NCI-H128 (cell line): ENCODE measurements around the gene CROT.

Source experiments
- DNase-seq: peaks from one replicate; lab custom pipeline; 2025; ENCODE audit not compliant: unreplicated experiment; lab: John Stamatoyannopoulos, UW

Gene CROT

DNA sequence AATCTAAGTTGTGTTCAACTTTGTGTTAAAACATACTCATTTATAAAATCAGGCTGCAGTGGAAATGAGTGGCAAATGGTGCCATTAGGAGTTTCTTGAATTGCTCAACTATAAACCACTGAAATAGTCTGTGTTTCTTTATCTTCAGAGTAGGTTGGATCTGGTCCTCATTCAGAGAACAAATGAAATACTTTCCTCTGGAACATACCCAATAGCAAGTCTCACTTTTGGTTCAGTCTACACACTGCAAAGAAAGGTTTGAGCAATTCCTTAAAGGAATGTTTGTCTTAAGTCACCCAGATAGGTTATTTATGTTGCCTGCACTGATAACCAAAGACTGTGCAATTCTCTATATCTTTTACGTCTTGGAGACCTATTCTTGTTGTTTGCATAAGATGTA is 67.6 kb downstream of the CROT start:
- no peak for DNase-seq

DNA sequence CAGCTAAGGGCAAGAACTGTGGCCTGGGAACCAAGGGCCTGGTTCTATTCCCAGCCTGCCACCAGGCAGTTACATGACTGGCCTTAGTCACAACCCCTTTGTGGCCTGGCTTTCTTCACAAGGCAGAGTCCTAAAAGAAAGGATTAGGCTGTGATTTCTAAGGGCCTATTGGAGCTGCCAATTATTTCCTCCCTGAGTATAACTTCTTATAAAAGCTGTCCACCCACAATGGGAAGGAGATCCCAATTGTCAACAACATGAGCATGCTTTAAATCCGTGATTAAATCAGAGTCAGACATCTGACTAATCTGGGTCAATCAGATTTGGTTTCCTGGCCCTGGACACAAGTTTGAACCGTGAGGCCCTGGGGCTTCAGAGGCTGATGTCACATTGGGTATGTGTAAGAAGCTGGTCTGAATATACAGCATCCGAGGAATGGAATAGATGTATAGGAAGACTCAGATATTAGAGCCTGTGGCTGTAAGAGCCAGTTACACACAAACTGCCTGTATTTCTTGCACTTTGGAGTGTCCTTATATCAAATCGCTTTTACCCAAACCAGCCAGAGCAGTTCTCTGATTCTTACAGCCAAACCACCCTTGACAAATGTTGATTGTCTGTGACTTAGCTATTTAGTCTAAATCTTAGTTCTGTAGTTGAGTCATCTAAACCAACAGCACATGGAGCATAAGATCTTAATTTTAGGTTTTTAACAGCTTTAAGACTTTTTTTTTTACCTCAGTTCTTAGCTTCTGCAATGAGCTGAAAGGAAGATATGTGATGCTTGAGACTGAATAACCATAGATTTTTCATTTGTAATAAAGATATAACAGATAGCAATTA is 68.7 kb downstream of the CROT start:
- no peak for DNase-seq

DNA sequence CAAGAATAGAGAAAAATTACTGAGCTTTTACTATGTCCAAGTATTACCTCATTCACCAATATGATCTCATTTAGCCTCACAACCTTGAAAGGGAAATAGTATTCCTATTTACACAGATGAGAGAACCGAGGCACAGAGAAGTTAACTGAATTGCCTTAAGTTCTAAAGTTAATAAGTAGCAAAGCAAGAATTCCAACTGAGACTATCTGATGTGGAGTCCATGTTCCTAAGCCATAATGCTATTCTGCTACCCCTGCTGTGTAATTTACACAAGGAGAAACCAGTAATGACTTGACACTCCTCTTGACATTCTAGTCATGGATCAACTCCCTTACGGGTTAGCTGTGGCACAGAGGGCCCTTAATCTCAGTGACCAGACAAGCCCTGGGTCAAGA is 69.3 kb downstream of the CROT start:
- DNase-seq: no peak

DNA sequence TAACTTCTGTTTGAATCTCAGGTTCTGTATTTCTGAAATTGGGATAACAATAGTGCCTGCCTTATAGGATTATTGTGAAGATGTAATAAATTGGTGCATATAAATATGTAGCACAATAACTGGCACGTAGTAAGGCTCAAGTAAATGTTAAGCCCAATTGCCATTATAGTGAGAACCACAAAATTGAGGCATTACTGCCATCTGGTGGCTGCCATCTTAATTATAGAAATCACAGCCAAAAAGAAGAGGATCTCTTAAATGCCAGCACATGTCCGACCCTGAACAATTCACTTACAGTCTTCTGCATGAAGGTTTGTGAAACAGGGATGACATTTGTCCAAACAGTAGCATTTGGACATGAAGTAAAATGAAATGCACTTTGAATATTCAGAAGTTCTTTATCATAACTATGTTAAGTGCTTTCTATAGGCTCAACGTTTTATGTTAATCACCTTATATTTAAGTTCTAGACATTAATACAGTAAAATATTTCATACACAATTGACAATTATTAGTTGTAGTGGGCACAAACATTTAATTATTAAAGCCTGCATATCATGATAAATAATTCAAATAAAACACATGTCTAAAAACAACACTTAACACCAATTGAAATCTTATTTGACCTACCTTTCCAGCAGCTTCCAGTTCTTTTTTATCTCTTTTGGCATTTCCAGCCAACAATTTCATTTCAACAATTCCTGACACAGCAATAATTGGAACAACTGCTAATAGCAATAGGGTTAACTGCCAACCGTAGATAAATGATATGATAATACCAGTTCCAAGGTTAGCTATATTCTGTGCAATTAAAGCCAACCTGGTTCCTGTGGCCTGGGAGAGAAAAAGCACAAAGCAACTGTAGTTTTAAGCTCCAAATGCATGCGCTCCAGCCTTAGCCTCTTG is 71.5 kb downstream of the CROT start:
- no peak for DNase-seq

DNA sequence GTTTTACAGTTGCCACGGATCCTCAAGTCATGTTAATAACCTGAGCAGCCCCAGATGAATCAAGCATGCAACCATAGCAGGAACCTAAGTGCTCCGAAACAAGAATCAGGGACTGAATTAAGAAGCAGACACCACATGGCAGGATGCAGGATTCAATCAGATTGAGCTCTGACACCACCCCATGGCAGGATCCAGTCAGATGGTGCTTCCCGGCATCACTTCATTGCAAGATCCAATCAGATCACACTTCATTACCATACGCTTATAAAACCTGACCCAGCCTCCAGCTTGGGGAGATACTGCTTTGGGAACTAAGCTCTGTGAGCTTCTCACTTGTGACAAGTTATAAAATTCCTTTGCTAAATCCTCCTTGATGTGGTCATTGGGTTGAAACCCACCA is 74.7 kb downstream of the CROT start:
- no peak for DNase-seq

DNA sequence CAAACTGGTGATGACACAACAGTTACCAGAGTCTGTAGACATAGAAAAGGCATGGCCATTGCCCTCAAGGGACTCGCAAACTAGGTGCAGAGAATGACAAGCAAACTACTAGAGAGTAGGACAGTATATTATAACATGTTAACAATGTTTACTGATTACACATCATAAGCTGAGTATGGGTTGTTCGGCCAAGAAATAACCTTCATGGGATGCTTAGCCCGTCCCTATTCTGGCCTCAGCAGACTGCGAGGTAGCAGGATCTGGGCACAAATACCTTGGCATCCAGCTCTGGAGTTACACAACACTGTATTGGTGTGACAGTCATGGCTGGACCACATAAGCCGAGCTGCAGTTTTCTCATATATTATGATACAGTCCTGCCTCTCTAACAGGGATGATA is 78.6 kb downstream of the CROT start:
- DNase-seq: no peak

DNA sequence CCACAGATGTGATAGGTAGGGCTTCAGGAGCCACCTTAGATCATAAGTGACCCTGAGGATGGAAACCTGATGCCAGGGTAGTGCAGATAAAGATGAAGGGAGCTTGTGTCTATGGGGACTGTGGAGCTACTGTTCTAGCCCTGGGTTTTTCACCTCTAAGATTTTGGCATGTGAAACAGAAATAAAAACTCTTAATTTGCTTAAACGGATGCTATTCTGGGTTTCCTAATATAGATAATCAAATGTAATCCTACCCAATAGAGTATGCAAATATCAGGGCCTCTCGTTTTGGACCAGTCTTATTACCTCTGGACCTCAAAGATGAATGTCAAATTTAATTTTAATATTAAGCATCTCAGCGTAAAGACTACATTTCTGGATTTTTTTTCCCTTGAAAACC is 80.7 kb downstream of the CROT start:
- DNase-seq: no peak

DNA sequence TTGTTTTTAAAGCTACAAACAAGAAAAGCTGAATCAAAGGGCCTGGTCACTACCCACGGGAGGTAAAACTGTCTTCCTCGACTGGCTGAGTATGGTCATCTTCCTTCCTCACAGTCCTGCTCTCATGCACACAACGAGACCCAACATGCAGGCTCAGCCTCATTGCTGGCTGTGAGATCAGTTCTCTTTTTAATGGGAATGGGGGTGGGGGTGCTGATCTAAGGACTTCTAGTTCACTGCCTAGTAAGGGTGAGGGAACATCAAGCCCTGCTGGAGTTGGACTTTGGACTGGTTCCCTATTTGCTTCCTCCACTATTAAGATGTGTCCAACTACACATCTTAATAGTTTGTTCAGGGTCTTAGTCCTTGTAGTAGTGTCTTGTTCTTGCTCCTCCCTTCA is 81.8 kb downstream of the CROT start:
- DNase-seq: no peak

DNA sequence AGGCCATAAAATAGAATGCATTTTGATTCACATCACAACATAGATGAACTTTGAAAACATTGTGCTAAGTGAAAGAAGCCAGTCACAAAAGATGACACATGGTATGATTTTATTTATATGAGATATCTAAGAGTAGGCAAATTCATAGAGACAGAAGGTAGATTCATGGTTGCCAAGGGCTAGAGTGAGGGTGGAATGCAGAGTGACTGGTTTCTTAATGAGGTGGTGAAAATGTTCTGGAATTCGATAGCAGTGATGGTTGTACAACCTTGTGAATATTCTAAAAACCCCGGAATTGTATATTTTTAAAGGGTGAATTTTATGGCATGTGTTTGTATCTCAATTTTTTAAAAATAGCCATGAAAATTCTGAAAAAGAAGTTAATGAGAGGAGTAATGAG is 87.1 kb downstream of the CROT start:
- DNase-seq: no peak

DNA sequence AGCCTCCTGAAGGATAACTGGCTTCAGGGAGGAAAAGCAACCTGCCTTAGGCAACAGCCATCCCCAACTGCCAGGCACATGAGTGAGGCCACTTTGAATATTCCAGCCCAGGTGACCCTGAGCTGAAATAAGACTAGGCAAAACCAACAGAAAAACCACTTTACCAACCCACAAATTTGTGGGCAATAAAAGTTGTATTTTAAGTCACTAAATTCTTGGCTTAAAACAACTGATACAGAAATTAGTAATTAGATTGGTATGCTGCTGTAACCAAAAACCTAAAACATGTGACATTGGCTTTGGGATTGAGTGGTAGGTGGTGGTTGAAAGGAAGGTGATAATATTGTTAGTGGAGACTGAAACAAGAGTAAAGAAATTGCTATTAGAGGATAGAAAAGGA is 90.1 kb downstream of the CROT start:
- DNase-seq: no peak

DNA sequence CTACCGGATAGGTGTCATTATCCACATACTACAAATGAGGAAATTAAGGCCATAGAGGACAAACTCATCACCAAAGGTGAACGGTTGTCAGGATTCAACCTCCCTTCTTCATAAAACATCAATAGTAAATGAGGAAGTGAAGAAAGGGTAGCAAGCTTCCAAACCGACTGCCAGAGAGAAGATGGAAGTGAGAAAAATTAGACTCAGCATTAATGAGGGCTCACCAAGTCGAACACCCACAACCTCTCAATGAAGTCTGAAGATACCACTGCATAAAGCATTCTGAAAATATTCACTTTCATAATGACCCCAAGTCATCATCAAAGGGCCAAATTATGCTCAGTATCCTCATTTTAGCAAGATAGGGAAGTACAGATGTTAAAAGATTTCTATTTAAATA is 100.4 kb downstream of the CROT start:
- no peak for DNase-seq

DNA sequence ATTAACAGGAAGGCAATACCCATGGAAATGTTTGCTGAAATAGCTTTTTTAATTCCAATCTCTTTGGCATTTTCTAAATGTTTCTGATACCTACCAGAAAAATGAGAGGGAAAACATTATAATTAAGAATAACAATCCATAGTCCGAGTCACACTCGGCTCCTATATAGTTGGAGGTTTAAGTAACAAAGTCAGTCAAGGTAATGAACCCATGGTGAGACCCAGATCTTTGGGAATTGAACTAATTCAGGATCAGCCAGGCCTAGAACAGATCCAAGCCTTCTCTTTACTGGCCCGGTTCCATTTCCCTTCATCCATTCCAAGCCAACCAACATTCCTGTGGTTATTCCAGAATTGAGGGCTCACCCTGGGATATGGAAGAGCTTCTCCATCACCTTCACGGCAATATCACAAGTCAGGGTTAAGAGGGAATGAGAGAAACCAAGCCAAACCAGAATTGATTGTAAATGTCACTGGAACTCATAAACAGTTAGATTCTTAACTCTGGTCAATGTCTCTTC is 101.7 kb downstream of the CROT start:
- no peak for DNase-seq

DNA sequence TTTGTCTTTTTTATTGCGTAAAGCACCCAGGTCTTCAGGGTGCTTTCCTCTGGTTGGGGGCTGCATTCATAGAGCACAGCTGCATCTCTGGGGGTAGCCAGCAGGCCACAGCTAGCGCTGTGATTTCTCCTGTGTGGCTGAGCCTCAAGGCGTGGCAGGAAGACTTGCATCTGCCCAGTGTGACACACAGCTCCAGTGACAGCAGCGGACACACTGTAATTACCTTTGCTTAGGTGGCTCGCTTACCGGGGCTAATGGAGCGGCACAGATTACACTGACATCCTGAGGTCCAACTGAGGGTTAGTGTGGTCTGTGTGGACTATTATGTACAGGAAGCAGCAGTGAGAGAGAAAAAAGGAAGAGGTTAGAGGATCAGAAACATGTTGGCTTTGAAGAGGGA is 102.9 kb downstream of the CROT start:
- DNase-seq: no peak
